Gastrocnemius medialis (tissue), 4 donors: Measurements from ENCODE around the gene PDIA6. TPM values are rescaled to one million over a fixed set of nuclear protein-coding genes. Genes with fewer than 3 reads are reported as not detected.

Experiments used
- ATAC-seq, 2 donors: fragments of 150-250 bp; one replicate each; pipeline ENCODE4 v1.9.1; 2016
- DNase-seq, 2 donors: peaks; one replicate each; pipeline ENCODE4 v3.0.0-alpha.2; 2019
- H3K27ac ChIP-seq, 4 donors: fragments of 200-600 bp; sonication (generic); 1 replicate in 1 of 4; 2 replicates in 3 of 4; pipeline ENCODE4 v1.5.1; 2016 to 2018; ENCODE audit warnings: mild to moderate bottlenecking in 2 of 4, moderate library complexity in 1 of 4
- H3K27me3 ChIP-seq, 3 donors: fragments of 200-600 bp; sonication (generic) in 2 of 3; 1 replicate in 1 of 3; 2 replicates in 2 of 3; pipeline versions ENCODE4 v1.5.1 to v1.6.0; 2016 to 2019; ENCODE audit warnings: mild to moderate bottlenecking in 1 of 3, moderate library complexity in 1 of 3
- H3K36me3 ChIP-seq, 2 donors: fragments of 200-600 bp; sonication (generic) in 1 of 2; one replicate each; pipeline ENCODE4 v1.5.1; 2017 to 2018
- H3K4me1 ChIP-seq, 2 donors: fragments of 200-600 bp; sonication (generic) in 1 of 2; one replicate each; pipeline ENCODE4 v1.5.1; 2016 to 2017; ENCODE audit warnings: mild to moderate bottlenecking in 2 of 2
- H3K4me3 ChIP-seq, 4 donors: fragments of 200-600 bp; sonication (generic) in 3 of 4; 1 replicate in 1 of 4; 2 replicates in 3 of 4; pipeline ENCODE4 v1.5.1; 2016 to 2019; ENCODE audit warnings: mild to moderate bottlenecking in 2 of 4
- H3K9me3 ChIP-seq, 3 donors: fragments of 200-600 bp; sonication (generic) in 2 of 3; 1 replicate in 1 of 3; 2 replicates in 2 of 3; pipeline ENCODE4 v1.5.1; 2016 to 2019
- POLR2A ChIP-seq, 2 donors: fragments of 450-650 bp; IDR thresholded peaks; one replicate each; pipeline ENCODE4 v1.6.1; 2017; ENCODE audit warnings: antibody characterized with exemption in 2 of 2, mild to moderate bottlenecking in 2 of 2, moderate library complexity in 2 of 2
- in situ Hi-C, 4 donors: fragments of 200-750 bp; cut with MboI; loops; one replicate each; pipeline versions ENCODE4 v1.15.0 to v1.8.0; 2017; ENCODE audit warnings: low sequenced_read_pairs in 4 of 4
- intact Hi-C: fragments of 100-400 bp; cut with DNase I; formaldehyde crosslinking; loops from one replicate; pipeline ENCODE4 v1.15.1; 2023; ENCODE audit warnings: low total_unique reads
- total RNA-seq, 4 donors: library from RNA; depleted of rRNA; stranded (reverse); fragments of >200 nt; gene quantifications; one replicate each; pipeline versions ENCODE4 v1.1.0 to v1.2.3, GENCODE V29; 2016
- TF ChIP-seq, protein P1 (sequence below), 5 experiments: fragments of 450-650 bp in 3 of 5; fragments of 200-600 bp in 2 of 5; sonication (generic) in 2 of 5; IDR thresholded peaks in 4 of 5; conservative IDR thresholded peaks in 1 of 5; 1 replicate in 4 of 5; 2 replicates in 1 of 5; pipeline ENCODE4 v1.5.1; 2016 to 2019; ENCODE audit warnings: antibody characterized with exemption in 5 of 5, mild to moderate bottlenecking in 3 of 5, moderate library complexity in 3 of 5

PDIA6 gene
- total RNA-seq, 4 donors from 2014 or later = 32.0 to 72.4 (median 54.2) TPM

DNA sequence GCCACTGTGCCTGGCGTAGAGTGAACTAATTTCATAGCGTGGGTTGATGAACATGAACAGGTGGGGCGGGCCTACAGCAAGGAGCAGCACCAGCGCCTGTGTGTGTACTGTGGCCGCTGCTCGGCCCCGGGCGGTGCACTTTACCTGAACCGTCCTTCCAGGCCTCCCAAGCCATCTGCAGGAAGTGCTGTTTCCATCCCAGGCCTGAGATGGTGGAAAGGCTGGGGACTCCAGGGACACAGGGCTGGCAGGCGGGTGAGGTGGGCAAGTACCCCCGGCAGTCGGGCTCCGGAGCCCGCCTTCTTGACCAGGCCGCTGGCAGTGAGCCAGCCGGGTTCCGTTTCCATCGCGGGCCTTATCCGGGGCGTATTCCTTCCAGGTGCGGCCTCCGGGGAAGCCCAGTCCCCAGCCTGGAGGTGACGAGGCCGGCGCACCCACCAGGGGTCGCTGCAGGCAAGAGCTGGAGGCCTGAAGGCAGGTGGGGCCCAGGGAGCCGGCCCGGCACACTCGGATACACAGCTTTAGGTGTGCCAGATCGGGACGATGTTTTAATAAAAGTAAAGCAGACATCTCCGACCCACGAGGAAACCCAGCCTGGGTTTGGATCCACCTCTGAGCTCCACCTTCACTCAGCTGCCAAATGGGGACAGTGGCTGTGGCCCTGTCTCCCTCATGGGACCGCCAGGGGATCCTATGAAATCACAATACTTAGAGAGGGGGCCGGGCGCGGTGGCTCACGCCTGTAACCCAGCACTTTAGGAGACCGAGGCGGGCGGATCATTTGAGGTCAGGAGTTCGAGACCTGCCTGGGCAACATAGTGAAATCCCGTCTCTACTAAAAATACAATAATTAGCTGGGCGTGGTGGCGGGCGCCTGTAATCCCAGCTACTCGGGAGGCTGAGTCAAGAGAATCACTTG is 22.7 kb upstream of the PDIA6 start:
- ATAC-seq = peak; percentile 40 to 64
- Histone ChIP-seq H3K27ac (no peak overlapping the region), H3K9me3 (no peaks in the 10 kb centered on the region), H3K27me3 (peaks cover 0 to 9% (median 5%) of the 10 kb centered on the region in 3 donors), H3K36me3 (no peaks in the 10 kb centered on the region), H3K4me1 (peaks cover 0 to 4% of the 10 kb centered on the region in 2 donors), H3K4me3 (no peak overlapping the region)
- intact Hi-C loops = loop anchor here (2.0 to 5.0 kb wide), 3 partner anchors 39 to 77 kb away; partner anchors contain the start of gene KCNF1
- no peak for TF ChIP-seq POLR2A (IDR thresholded peaks at IDR 0.05)
- TF ChIP-seq, protein P1, sequence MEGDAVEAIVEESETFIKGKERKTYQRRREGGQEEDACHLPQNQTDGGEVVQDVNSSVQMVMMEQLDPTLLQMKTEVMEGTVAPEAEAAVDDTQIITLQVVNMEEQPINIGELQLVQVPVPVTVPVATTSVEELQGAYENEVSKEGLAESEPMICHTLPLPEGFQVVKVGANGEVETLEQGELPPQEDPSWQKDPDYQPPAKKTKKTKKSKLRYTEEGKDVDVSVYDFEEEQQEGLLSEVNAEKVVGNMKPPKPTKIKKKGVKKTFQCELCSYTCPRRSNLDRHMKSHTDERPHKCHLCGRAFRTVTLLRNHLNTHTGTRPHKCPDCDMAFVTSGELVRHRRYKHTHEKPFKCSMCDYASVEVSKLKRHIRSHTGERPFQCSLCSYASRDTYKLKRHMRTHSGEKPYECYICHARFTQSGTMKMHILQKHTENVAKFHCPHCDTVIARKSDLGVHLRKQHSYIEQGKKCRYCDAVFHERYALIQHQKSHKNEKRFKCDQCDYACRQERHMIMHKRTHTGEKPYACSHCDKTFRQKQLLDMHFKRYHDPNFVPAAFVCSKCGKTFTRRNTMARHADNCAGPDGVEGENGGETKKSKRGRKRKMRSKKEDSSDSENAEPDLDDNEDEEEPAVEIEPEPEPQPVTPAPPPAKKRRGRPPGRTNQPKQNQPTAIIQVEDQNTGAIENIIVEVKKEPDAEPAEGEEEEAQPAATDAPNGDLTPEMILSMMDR (IDR thresholded peaks at IDR 0.05 in 4 of 5, conservative IDR thresholded peaks at IDR 0.05 in 1 of 5) = peak; percentile 75 to 90 (median 85)
- peak; percentile 10 to 59 for DNase-seq
- in situ Hi-C loops = loop anchor here in 3 of 4 donors (5.0 to 25.0 kb wide), 5 partner anchors 287 to 727 kb away; no protein-coding TSS in a partner anchor

DNA sequence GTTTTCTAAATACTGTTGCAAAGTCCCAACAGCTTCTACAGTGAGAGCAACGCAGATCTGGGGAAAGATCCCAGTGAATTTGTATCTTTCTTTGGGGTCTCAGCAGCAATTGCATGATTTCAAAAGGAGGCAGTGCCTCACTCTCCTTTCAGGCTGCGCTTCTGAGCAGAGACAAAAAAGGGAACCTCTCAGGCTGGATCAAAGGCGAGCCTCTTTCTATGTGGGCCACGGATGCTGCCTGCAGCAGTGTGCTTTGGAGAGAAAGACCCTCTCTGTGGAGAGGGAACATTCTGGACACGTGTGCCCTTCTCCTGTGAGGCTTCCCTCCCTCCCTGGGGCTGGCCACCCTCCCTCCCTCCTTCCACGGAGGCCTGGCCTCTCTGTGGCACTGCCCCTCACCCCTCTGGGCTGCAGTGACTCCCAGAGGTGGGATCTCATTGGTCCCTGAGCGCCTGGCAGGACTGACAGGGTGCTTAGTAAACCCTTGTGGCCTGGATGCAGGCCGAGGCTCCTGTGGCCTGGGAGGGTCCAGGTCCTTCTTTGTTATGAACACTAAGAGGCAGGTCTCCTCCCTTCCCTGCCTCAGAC is 21.6 kb upstream of the PDIA6 start:
- intact Hi-C loops (loop anchor here (2.0 kb wide), 2 partner anchors 41 to 67 kb away; no protein-coding TSS in a partner anchor), in situ Hi-C loops (loop anchor here in 2 of 4 donors (5.0 to 25.0 kb wide), 4 partner anchors 293 to 728 kb away; no protein-coding TSS in a partner anchor)
- no peak for ATAC-seq
- Histone ChIP-seq H3K9me3 (no peaks in the 10 kb centered on the region), H3K36me3 (no peaks in the 10 kb centered on the region), H3K27ac (no peak overlapping the region), H3K4me1 (peaks cover 0 to 4% of the 10 kb centered on the region in 2 donors), H3K4me3 (no peak overlapping the region), H3K27me3 (peaks cover 0 to 9% (median 5%) of the 10 kb centered on the region in 3 donors)
- TF ChIP-seq POLR2A (IDR thresholded peaks at IDR 0.05) = no peak
- TF ChIP-seq, protein P1 (IDR thresholded peaks at IDR 0.05 in 4 of 5, conservative IDR thresholded peaks at IDR 0.05 in 1 of 5) = no peak
- no peak for DNase-seq

DNA sequence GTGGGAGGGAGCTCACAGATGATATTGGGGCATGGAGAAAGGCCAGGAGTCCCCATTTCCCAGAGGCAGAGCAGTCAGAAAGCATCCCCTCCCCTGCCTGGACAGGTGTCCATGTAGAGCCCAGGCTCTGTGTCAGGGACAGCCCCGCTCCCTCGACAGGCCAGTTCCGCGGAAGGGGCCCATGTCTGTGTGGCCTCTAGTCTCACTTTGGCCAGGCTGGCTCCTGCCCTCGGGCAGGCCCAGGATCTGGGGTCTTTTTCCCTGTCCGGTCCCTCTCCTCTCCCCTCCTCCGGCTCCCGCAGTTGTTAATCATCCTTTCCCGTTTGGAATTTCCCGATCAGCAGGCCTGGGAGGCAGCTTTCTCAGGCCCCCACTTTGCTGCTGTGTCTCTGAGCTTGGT is 20.4 kb upstream of the PDIA6 start:
- no peaks in the 10 kb centered on the region for H3K9me3 ChIP-seq
- no peak overlapping the region for H3K27ac ChIP-seq
- intact Hi-C loops = loop anchor here (1.0 kb wide), 1 partner anchor 288 kb away; no protein-coding TSS in a partner anchor
- H3K27me3 ChIP-seq = peaks cover 0 to 9% (median 5%) of the 10 kb centered on the region in 3 donors
- in situ Hi-C loops = loop anchor here in 2 of 4 donors (5.0 to 25.0 kb wide), 4 partner anchors 294 to 729 kb away; no protein-coding TSS in a partner anchor
- TF ChIP-seq POLR2A (IDR thresholded peaks at IDR 0.05) = no peak
- TF ChIP-seq, protein P1 (IDR thresholded peaks at IDR 0.05 in 4 of 5, conservative IDR thresholded peaks at IDR 0.05 in 1 of 5) = no peak
- no peak overlapping the region for H3K4me3 ChIP-seq
- H3K36me3 ChIP-seq = no peaks in the 10 kb centered on the region
- no peak for ATAC-seq
- H3K4me1 ChIP-seq = peaks cover 0 to 4% of the 10 kb centered on the region in 2 donors
- DNase-seq = no peak

DNA sequence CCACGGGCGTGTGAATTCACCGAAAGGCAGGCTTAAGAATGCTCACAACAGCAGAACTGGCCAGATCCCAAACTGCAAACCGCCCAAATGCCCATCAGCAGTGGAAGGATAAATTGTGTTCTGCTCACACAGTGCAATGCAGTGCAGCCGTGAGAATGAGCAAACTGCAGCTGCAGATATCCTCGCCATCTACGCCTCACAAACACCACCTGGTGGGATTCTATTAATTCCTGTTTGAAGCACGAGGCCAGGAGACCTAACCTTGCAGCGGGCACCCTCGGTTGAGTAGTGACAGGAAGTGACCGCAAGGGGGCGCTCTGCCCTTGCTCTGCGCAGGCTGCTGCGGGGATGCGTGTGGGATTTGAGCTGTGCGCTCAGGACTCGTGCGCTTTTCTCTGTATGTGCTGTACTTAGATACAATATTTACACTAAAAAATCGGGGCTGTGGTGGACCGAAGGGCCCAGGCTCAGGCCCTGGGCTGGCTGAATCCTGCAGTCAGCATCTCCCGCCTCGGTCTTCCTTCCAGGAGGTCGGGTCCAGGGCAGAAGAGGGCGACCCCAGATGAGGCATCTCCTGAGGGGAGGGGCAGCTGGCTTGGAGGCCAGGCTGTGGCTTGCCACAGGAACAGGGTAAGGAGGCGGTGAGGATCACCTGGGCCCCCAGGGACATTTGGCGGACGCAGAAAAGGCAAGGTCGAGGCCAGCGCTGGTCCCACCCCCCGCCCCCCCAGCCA is 19.8 kb upstream of the PDIA6 start:
- no peak for TF ChIP-seq POLR2A (IDR thresholded peaks at IDR 0.05)
- TF ChIP-seq, protein P1 (IDR thresholded peaks at IDR 0.05 in 4 of 5, conservative IDR thresholded peaks at IDR 0.05 in 1 of 5) = peak; percentile 87 to 98 (median 93)
- in situ Hi-C loops (loop anchor here in 2 of 4 donors (5.0 to 25.0 kb wide), 4 partner anchors 295 to 730 kb away; no protein-coding TSS in a partner anchor), intact Hi-C loops (loop anchor here (1.0 kb wide), 1 partner anchor 292 kb away; no protein-coding TSS in a partner anchor)
- H3K36me3 ChIP-seq = no peaks in the 10 kb centered on the region
- no peak overlapping the region for H3K4me3 ChIP-seq
- H3K27me3 ChIP-seq = peaks cover 0 to 9% (median 5%) of the 10 kb centered on the region in 3 donors
- DNase-seq (peak; percentile 51 to 60), ATAC-seq (peak; percentile 76 to 91)
- H3K9me3 ChIP-seq = no peaks in the 10 kb centered on the region
- H3K4me1 ChIP-seq = peaks cover 0 to 4% of the 10 kb centered on the region in 2 donors
- H3K27ac ChIP-seq = no peak overlapping the region
